Mesenchymal stem cell (in vitro differentiated cells and primary cell): Measurements from ENCODE around the gene TOE1.

ENCODE experiments used
- DNase-seq: peaks from one replicate; pipeline ENCODE4 v3.0.0-alpha.2; 2013
- H2AFZ ChIP-seq: one replicate; pipeline ENCODE4 v1.6.1; 2013; ENCODE audit warnings: low read depth, mild to moderate bottlenecking, control low read depth, inconsistent platforms, low read length, moderate library complexity
- H2AK5ac ChIP-seq: 2 replicates; pipeline ENCODE4 v1.6.1; 2013; ENCODE audit warnings: low read length, moderate library complexity, mild to moderate bottlenecking, inconsistent platforms; ENCODE audit not compliant: severe bottlenecking
- H2BK120ac ChIP-seq: one replicate; pipeline ENCODE4 v1.6.1; 2013; ENCODE audit warnings: low read depth, mild to moderate bottlenecking, inconsistent platforms, low read length, moderate library complexity
- H2BK12ac ChIP-seq, 2 experiments: one replicate each; pipeline ENCODE4 v1.6.1; 2013; ENCODE audit warnings: inconsistent platforms in 2 of 2, low read length in 2 of 2, mild to moderate bottlenecking in 2 of 2, moderate library complexity in 2 of 2, control low read depth in 1 of 2
- H2BK15ac ChIP-seq: one replicate; pipeline ENCODE4 v1.6.1; 2013; ENCODE audit warnings: mild to moderate bottlenecking, low read depth, inconsistent platforms; ENCODE audit not compliant: poor library complexity, severe bottlenecking
- H2BK5ac ChIP-seq: 2 replicates; pipeline ENCODE4 v1.6.1; 2013; ENCODE audit warnings: low read depth, mild to moderate bottlenecking, low read length, control low read depth, inconsistent platforms; ENCODE audit not compliant: poor library complexity, severe bottlenecking
- H3K14ac ChIP-seq, 2 experiments: one replicate each; pipeline ENCODE4 v1.6.1; 2013; ENCODE audit warnings: inconsistent platforms in 2 of 2, low read length in 2 of 2, control low read depth in 1 of 2, mild to moderate bottlenecking in 1 of 2, moderate library complexity in 1 of 2
- H3K18ac ChIP-seq, 2 experiments: one replicate each; pipeline ENCODE4 v1.6.1; 2013; ENCODE audit warnings: inconsistent platforms in 2 of 2, low read length in 2 of 2, control low read depth in 1 of 2, low read depth in 1 of 2, mild to moderate bottlenecking in 1 of 2
- H3K23ac ChIP-seq, 2 experiments: one replicate each; pipeline ENCODE4 v1.6.1; 2013; ENCODE audit warnings: inconsistent platforms in 2 of 2, low read length in 2 of 2, mild to moderate bottlenecking in 2 of 2, moderate library complexity in 2 of 2, control low read depth in 1 of 2
- H3K27ac ChIP-seq: 2 replicates; pipeline ENCODE4 v1.5.1; 2013; ENCODE audit warnings: mild to moderate bottlenecking, moderate library complexity, low read length, control low read depth, inconsistent platforms; ENCODE audit not compliant: poor library complexity, severe bottlenecking
- H3K27me3 ChIP-seq, 2 experiments: 2 replicates each; pipeline versions ENCODE4 v1.6.1 to v1.7.0; 2013; ENCODE audit warnings: low read length in 2 of 2, mild to moderate bottlenecking in 2 of 2, moderate library complexity in 2 of 2, control low read depth in 1 of 2, inconsistent platforms in 1 of 2; ENCODE audit not compliant: control insufficient read depth in 1 of 2, insufficient read depth in 1 of 2
- H3K36me3 ChIP-seq, 2 experiments: 2 replicates each; pipeline versions ENCODE4 v1.6.1 to v1.7.0; 2013; ENCODE audit warnings: low read length in 2 of 2, control low read depth in 1 of 2, inconsistent platforms in 1 of 2, low read depth in 1 of 2, mild to moderate bottlenecking in 1 of 2; ENCODE audit not compliant: insufficient read depth in 2 of 2, control insufficient read depth in 1 of 2
- H3K4ac ChIP-seq, 2 experiments: one replicate each; pipeline ENCODE4 v1.6.1; 2013; ENCODE audit warnings: inconsistent platforms in 2 of 2, low read length in 2 of 2, mild to moderate bottlenecking in 2 of 2, moderate library complexity in 2 of 2, control low read depth in 1 of 2, low read depth in 1 of 2
- H3K4me1 ChIP-seq: 2 replicates; pipeline ENCODE4 v1.6.1; 2013; ENCODE audit warnings: low read depth, low read length, control low read depth; ENCODE audit not compliant: control insufficient read depth, insufficient read depth
- H3K4me2 ChIP-seq: 2 replicates; pipeline ENCODE4 v1.6.1; 2013; ENCODE audit warnings: low read length, mild to moderate bottlenecking, inconsistent platforms; ENCODE audit not compliant: poor library complexity, severe bottlenecking
- H3K4me3 ChIP-seq, 2 experiments: 2 replicates each; pipeline versions ENCODE4 v1.5.1 to v1.7.0; 2013; ENCODE audit warnings: low read length in 2 of 2, mild to moderate bottlenecking in 2 of 2, control low read depth in 1 of 2, low read depth in 1 of 2; ENCODE audit not compliant: insufficient read depth in 1 of 2
- H3K79me1 ChIP-seq: replicated peaks from 2 replicates; pipeline ENCODE4 v1.6.1; 2013; ENCODE audit warnings: mild to moderate bottlenecking, control low read depth, low read length, inconsistent platforms; ENCODE audit not compliant: poor library complexity, severe bottlenecking
- H3K9ac ChIP-seq: 2 replicates; pipeline ENCODE4 v1.7.0; 2013; ENCODE audit warnings: mild to moderate bottlenecking, low read length, moderate library complexity
- H3K9me3 ChIP-seq: 2 replicates; pipeline ENCODE4 v1.7.0; 2013; ENCODE audit warnings: mild to moderate bottlenecking, low read length; ENCODE audit not compliant: control insufficient read depth
- H4K8ac ChIP-seq: one replicate; pipeline ENCODE4 v1.6.1; 2013; ENCODE audit warnings: inconsistent platforms, mild to moderate bottlenecking, low read length, moderate library complexity
- H4K91ac ChIP-seq: one replicate; pipeline ENCODE4 v1.6.1; 2013; ENCODE audit warnings: mild to moderate bottlenecking, low read length, inconsistent platforms
- WGBS: methylation state at CpG from one replicate; pipeline ENCODE4 v1.1.7; 2013; ENCODE audit warnings: mixed read lengths; 5-methylcytosine and 5-hydroxymethylcytosine counted together

Gene TOE1

GRCh38 chr1:45321444-45321843, 18.5 kb upstream of the TOE1 start:
- H2AFZ ChIP-seq = no peak overlapping the region
- no peak overlapping the region for H3K14ac ChIP-seq
- H2BK120ac ChIP-seq = no peak overlapping the region
- no peaks in the 10 kb centered on the region for H3K79me1 ChIP-seq
- H2BK12ac ChIP-seq = no peak overlapping the region
- H3K36me3 ChIP-seq = peaks cover 0 to 1% of the 10 kb centered on the region in 2 experiments
- H3K23ac ChIP-seq = no peak overlapping the region
- no peak overlapping the region for H3K27ac ChIP-seq
- H3K4me3 ChIP-seq = no peak overlapping the region
- peaks cover 4 to 10% of the 10 kb centered on the region in 2 experiments for H3K27me3 ChIP-seq
- H2AK5ac ChIP-seq = no peak overlapping the region
- no peak overlapping the region for H4K91ac ChIP-seq
- 70% methylated on average over 5 of the region's 5 CpGs for WGBS
- H3K9me3 ChIP-seq = no peaks in the 10 kb centered on the region
- H2BK15ac ChIP-seq = no peak overlapping the region
- no peak for DNase-seq
- no peak overlapping the region for H3K4ac ChIP-seq
- no peak overlapping the region for H2BK5ac ChIP-seq
- no peak overlapping the region for H3K18ac ChIP-seq
- H3K9ac ChIP-seq = no peak overlapping the region
- no peak overlapping the region for H3K4me2 ChIP-seq
- no peak overlapping the region for H4K8ac ChIP-seq
- peaks cover 2% of the 10 kb centered on the region for H3K4me1 ChIP-seq

GRCh38 chr1:45322486-45323040, 17.4 kb upstream of the TOE1 start:
- Histone ChIP-seq H3K4me1 (peaks cover 5% of the 10 kb centered on the region), H2AK5ac (no peak overlapping the region), H3K4me2 (no peak overlapping the region), H2BK120ac (no peak overlapping the region), H3K18ac (no peak overlapping the region), H3K79me1 (no peaks in the 10 kb centered on the region), H4K91ac (no peak overlapping the region), H3K27ac (no peak overlapping the region), H2BK12ac (no peak overlapping the region), H2AFZ (no peak overlapping the region), H3K9me3 (no peaks in the 10 kb centered on the region), H3K4me3 (no peak overlapping the region), H4K8ac (no peak overlapping the region), H2BK15ac (no peak overlapping the region), H3K36me3 (peaks cover 0 to 12% of the 10 kb centered on the region in 2 experiments), H3K4ac (no peak overlapping the region), H2BK5ac (no peak overlapping the region), H3K14ac (no peak overlapping the region), H3K23ac (no peak overlapping the region), H3K9ac (no peak overlapping the region), H3K27me3 (peaks cover 4 to 12% of the 10 kb centered on the region in 2 experiments)
- WGBS = 89% methylated on average over 10 of the region's 10 CpGs
- no peak for DNase-seq

GRCh38 chr1:45325851-45326506, 14.0 kb upstream of the TOE1 start:
- H2BK12ac ChIP-seq = no peak overlapping the region
- H3K4me2 ChIP-seq = no peak overlapping the region
- H3K14ac ChIP-seq = no peak overlapping the region
- H3K27ac ChIP-seq = no peak overlapping the region
- no peak overlapping the region for H2BK15ac ChIP-seq
- no peak overlapping the region for H3K4ac ChIP-seq
- H2AK5ac ChIP-seq = no peak overlapping the region
- H3K23ac ChIP-seq = no peak overlapping the region
- H4K91ac ChIP-seq = no peak overlapping the region
- no peak overlapping the region for H4K8ac ChIP-seq
- H3K18ac ChIP-seq = no peak overlapping the region
- no peaks in the 10 kb centered on the region for H3K79me1 ChIP-seq
- H3K9me3 ChIP-seq = no peaks in the 10 kb centered on the region
- peak overlapping the region; percentile 52 for H3K9ac ChIP-seq
- no peak overlapping the region for H2BK120ac ChIP-seq
- H2AFZ ChIP-seq = no peak overlapping the region
- peaks cover 0 to 5% of the 10 kb centered on the region in 2 experiments for H3K27me3 ChIP-seq
- peak overlapping the region in 1 of 2 experiments; percentile 84 for H3K4me3 ChIP-seq
- DNase-seq = no peak
- peaks cover 5% of the 10 kb centered on the region for H3K4me1 ChIP-seq
- WGBS = 69% methylated on average over 6 of the region's 6 CpGs
- no peak overlapping the region for H2BK5ac ChIP-seq
- H3K36me3 ChIP-seq = peaks cover 7 to 27% of the 10 kb centered on the region in 2 experiments
